ENCODE data around the gene PSMB11.

- TF ChIP-seq, protein P1, sequence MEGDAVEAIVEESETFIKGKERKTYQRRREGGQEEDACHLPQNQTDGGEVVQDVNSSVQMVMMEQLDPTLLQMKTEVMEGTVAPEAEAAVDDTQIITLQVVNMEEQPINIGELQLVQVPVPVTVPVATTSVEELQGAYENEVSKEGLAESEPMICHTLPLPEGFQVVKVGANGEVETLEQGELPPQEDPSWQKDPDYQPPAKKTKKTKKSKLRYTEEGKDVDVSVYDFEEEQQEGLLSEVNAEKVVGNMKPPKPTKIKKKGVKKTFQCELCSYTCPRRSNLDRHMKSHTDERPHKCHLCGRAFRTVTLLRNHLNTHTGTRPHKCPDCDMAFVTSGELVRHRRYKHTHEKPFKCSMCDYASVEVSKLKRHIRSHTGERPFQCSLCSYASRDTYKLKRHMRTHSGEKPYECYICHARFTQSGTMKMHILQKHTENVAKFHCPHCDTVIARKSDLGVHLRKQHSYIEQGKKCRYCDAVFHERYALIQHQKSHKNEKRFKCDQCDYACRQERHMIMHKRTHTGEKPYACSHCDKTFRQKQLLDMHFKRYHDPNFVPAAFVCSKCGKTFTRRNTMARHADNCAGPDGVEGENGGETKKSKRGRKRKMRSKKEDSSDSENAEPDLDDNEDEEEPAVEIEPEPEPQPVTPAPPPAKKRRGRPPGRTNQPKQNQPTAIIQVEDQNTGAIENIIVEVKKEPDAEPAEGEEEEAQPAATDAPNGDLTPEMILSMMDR (conservative IDR thresholded peaks at IDR 0.05; ENCODE audit: low read depth, low read length): no peak
- no peak for TF ChIP-seq EZH2 (IDR thresholded peaks at IDR 0.05; ENCODE audit: low read length, unreplicated experiment)
- no peak for TF ChIP-seq EZH2phosphoT487 (IDR thresholded peaks at IDR 0.05; ENCODE audit: borderline replicate concordance, low read length)
These were observed 26.4 kb upstream of the PSMB11 start for GRCh38 chr14:23015618-23016017.

Measured in PC-3 (cell line).